ENCODE measurements around the gene SMAD7. TPM values are rescaled to one million over a fixed set of nuclear protein-coding genes. Genes with fewer than 3 reads are reported as not detected.

SMAD7 gene
- total and polyA plus RNA-seq, 2 experiments from 2014 or later, result 11.8 to 29.8 TPM

- H3K36me3 ChIP-seq (ENCODE audit: insufficient read depth), result no peaks in the 10 kb centered on the region; the same call in 1 of the 2 replicates
- H3K4me1 Mint-ChIP-seq, result peaks cover 20% of the 10 kb centered on the region
- no peaks in the 10 kb centered on the region for H3K79me2 ChIP-seq (replicated peaks; ENCODE audit: insufficient read depth)
- no peaks in the 10 kb centered on the region for H4K20me1 ChIP-seq (replicated peaks; ENCODE audit: insufficient read depth)
- H2AFZ ChIP-seq, result peak overlapping the region; percentile 74; the same call in 1 of the 2 replicates
- H3K27ac ChIP-seq (ENCODE audit: low read depth), result no peak overlapping the region
- no peak overlapping the region for H3K4me3 ChIP-seq
- no peaks in the 10 kb centered on the region for H3K27me3 ChIP-seq (ENCODE audit: insufficient read depth)
- no peaks in the 10 kb centered on the region for H3F3A ChIP-seq (replicated peaks; ENCODE audit: low read depth)
- no peak overlapping the region for H3K4me3 Mint-ChIP-seq
- peaks cover 6% of the 10 kb centered on the region; the same call in 1 of the 2 replicates for H3K9me2 ChIP-seq (ENCODE audit: insufficient read depth)
- DNase-seq (ENCODE audit: low spot score) (peak; percentile 64), ATAC-seq (peak; percentile 74)
- H3K36me3 Mint-ChIP-seq (ENCODE audit: low read depth), result no peaks in the 10 kb centered on the region
- no peak overlapping the region; the same call in 1 of the 2 replicates for H3K27ac Mint-ChIP-seq
- TF ChIP-seq REST (IDR thresholded peaks at IDR 0.05; ENCODE audit: unreplicated experiment) (no peak), JUNB (IDR thresholded peaks at IDR 0.05; ENCODE audit: unreplicated experiment) (no peak), ZNF462 (CRISPR knock-in tag; IDR thresholded peaks at IDR 0.05) (peak; percentile 74), ZNF331 (CRISPR knock-in tag; IDR thresholded peaks at IDR 0.05; ENCODE audit: low read depth) (no peak)
- peaks cover 17% of the 10 kb centered on the region for H3K27me3 Mint-ChIP-seq (ENCODE audit: insufficient read depth, low read depth, poor library complexity)
- peak overlapping the region; percentile 51; the same call in 1 of the 2 replicates for H3K4me2 ChIP-seq
- peaks cover 2% of the 10 kb centered on the region; the same call in 2 of the 3 replicates for H3K9me3 Mint-ChIP-seq
- H3K4me1 ChIP-seq (ENCODE audit: insufficient read depth), result peaks cover 5% of the 10 kb centered on the region
These were observed 71.7 kb downstream of the SMAD7 start for GRCh38 chr18:48879008-48879431.
